Measurements from ENCODE around the gene CSKMT.

CSKMT gene

GRCh38 chr11:62715150-62716130 lies 50.3 kb downstream of the CSKMT start:
- no peak for DNase-seq (ENCODE audit: low read depth in 3 of 3, low spot score in 1 of 3)

- DNase-seq (ENCODE audit: low read depth in 3 of 3, low spot score in 1 of 3): no peak
Observed at GRCh38 chr11:62716206-62716605, 51.1 kb downstream of the CSKMT start.

DNA sequence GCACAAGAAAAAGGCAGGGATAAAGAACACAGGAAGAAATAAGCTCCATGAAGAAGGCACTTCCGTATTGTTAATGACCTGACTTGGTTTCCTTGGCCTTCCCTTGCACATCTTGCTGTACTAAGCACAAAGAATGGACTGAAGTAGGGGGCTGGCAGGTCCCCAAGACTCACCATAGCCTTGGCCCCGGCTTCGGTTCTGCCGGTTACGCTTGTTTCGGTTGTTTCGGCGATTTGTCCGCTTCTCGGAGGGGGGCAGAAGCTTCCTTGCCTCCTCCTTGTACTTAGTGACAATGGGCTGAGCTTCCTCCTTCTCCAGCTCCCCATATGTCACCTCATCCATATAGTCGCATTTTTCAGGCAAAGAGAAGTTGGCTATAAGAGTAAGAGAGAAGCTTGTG lies 51.7 kb downstream of the CSKMT start:
- no peak for DNase-seq (ENCODE audit: low read depth in 3 of 3, low spot score in 1 of 3)

Data from stimulated activated CD4-positive, alpha-beta T cell treated with anti-CD3 and anti-CD28 coated beads, TNF-alpha, amount 100 ng/mL, for 1 hour (primary cell).